Colonic mucosa (tissue), 4 donors: Measurements from ENCODE around the gene RNF217. TPM values are rescaled to one million over a fixed set of nuclear protein-coding genes. Genes with fewer than 3 reads are reported as not detected.
"Not testable (repeated sequence)": the region's sequence is repeated elsewhere in the genome, so short reads cannot be mapped to it uniquely, and the experiment has no call there.

ENCODE experiments used
- DNase-seq: peaks from one replicate; pipeline ENCODE4 v3.0.0-alpha.2; 2020
- H3K27ac ChIP-seq: fragments of 200-600 bp; one replicate; pipeline ENCODE4 v1.8.0; 2021
- H3K27me3 ChIP-seq: fragments of 200-600 bp; one replicate; pipeline ENCODE4 v1.8.0; 2021
- H3K36me3 ChIP-seq: fragments of 200-600 bp; one replicate; pipeline ENCODE4 v1.8.0; 2021
- H3K4me1 ChIP-seq: fragments of 200-600 bp; one replicate; pipeline ENCODE4 v1.8.0; 2021; ENCODE audit warnings: mild to moderate bottlenecking
- H3K4me3 ChIP-seq: fragments of 200-600 bp; one replicate; pipeline ENCODE4 v1.8.0; 2021
- H3K9ac ChIP-seq, 2 donors: one replicate each; pipeline ENCODE4 v1.7.0; 2013; ENCODE audit warnings: control low read depth in 2 of 2, low read depth in 2 of 2, low read length in 2 of 2
- H3K9me3 ChIP-seq: fragments of 200-600 bp; one replicate; pipeline ENCODE4 v1.8.0; 2021
- intact Hi-C: fragments of 100-400 bp; cut with DNase I; formaldehyde crosslinking; loops from one replicate; pipeline ENCODE4 v1.14.1; 2022
- total RNA-seq, 2 donors: library from RNA; stranded (reverse); fragmentation: NEBNext Ultra II Directional in 1 of 2; extraction: Animal tissue kit (Norgen Biotek cat#: 25700) in 1 of 2; gene quantifications; one replicate each; pipeline ENCODE4 v1.2.1, GENCODE V29; 2021
- TF ChIP-seq, protein P1 (sequence below): fragments of 200-600 bp; IDR thresholded peaks from one replicate; pipeline ENCODE4 v1.8.0; 2022; ENCODE audit warnings: antibody characterized with exemption, mild to moderate bottlenecking
- donor health status: healthy.
- donor health status: DM: no; HTN: no; CAD: no.
- donor health status: DM: no; HTN: no; CAD: no.

Gene RNF217
- total RNA-seq, 2 donors from 2014 or later = 9.1 to 20.4 TPM

DNA sequence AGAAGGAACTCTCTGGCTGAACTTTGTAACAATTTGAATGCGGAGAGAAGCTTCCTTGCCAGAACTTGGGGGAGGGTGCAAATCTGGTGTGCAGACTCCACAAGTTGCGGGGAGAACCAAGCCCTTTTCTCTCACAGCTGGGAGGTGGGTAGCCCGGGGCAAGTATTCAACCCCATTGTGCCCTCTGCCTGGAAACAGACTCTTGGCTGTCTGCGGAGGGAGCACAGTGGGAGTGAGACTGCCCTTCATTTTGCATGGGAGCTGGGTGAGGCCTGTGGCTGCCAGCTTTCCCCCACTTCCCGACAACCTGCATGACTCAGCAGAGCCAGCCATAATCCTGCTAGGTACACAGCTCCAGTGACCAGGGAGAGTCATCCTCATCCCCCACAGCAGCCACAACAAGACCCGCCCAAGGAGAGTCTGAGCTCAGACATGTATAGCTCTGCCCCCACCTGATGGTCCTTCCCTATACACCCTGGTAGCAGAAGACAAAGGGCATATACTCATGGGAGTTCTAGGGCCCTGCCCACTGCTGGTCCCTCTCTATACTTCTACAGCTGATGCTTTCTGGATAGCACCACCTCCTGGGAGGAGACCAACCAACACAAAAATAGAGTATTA lies 161.9 kb downstream of the RNF217 start:
- intact Hi-C loops = no loop called here

DNA sequence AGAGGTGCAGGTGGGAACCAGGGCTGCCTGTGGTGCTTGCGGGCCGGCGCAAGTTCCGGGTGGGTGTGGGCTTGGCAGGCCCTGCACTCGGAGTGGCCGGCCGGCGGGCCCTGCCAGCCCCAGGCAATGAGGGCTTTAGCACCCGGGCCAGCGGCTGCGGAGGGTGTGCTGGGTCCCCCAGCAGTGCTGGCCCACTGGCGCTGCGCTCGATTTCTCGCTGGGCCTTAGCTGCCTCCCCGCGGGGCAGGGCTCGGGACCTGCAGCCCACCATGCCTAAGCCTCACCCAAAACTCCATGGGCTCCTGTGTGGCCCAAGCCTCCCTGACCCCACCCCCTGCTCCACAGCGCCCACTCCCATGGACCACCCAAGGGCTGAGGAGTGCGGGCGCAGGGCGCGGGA lies 163.6 kb downstream of the RNF217 start:
- H3K4me1 ChIP-seq, DNase-seq, H3K27ac ChIP-seq: not testable (repeated sequence)

More for the DNA sequence above, 161.9 kb downstream of the RNF217 start:
- Histone ChIP-seq H3K36me3 (no peaks in the 10 kb centered on the region), H3K9me3 (no peaks in the 10 kb centered on the region), H3K4me3 (no peak overlapping the region), H3K27ac (no peak overlapping the region), H3K9ac (no peak overlapping the region), H3K4me1 (no peaks in the 10 kb centered on the region), H3K27me3 (no peaks in the 10 kb centered on the region)
- TF ChIP-seq, protein P1, sequence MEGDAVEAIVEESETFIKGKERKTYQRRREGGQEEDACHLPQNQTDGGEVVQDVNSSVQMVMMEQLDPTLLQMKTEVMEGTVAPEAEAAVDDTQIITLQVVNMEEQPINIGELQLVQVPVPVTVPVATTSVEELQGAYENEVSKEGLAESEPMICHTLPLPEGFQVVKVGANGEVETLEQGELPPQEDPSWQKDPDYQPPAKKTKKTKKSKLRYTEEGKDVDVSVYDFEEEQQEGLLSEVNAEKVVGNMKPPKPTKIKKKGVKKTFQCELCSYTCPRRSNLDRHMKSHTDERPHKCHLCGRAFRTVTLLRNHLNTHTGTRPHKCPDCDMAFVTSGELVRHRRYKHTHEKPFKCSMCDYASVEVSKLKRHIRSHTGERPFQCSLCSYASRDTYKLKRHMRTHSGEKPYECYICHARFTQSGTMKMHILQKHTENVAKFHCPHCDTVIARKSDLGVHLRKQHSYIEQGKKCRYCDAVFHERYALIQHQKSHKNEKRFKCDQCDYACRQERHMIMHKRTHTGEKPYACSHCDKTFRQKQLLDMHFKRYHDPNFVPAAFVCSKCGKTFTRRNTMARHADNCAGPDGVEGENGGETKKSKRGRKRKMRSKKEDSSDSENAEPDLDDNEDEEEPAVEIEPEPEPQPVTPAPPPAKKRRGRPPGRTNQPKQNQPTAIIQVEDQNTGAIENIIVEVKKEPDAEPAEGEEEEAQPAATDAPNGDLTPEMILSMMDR = no peak
- DNase-seq = no peak

DNA sequence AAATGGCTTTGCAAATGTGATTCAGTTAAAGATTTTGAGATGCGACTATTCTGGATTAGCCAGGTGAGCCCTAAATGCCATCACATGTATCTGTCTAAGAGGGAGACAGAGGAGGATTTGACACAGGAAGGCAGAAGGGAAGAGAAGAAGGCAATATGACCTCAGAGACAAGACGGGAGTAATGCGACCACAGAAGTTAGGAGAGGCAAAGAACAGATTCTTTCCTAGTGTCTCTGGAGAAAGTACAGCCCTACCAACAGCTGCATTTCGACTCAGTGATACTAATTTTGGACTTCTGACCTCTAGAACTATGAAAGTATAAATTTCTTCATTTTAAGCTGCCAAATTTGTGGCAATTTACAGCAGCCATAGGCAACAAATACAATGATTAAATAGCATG lies 167.1 kb downstream of the RNF217 start:
- Histone ChIP-seq H3K27ac (no peak overlapping the region), H3K9ac (no peak overlapping the region), H3K4me3 (no peak overlapping the region), H3K9me3 (no peaks in the 10 kb centered on the region), H3K4me1 (no peaks in the 10 kb centered on the region), H3K36me3 (no peaks in the 10 kb centered on the region), H3K27me3 (no peaks in the 10 kb centered on the region)
- TF ChIP-seq, protein P1 = no peak
- intact Hi-C loops = no loop called here
- no peak for DNase-seq

More for the DNA sequence above, 163.6 kb downstream of the RNF217 start:
- H3K36me3 ChIP-seq, intact Hi-C loops, H3K27me3 ChIP-seq, H3K9me3 ChIP-seq, H3K9ac ChIP-seq, H3K4me3 ChIP-seq: not testable (repeated sequence)

DNA sequence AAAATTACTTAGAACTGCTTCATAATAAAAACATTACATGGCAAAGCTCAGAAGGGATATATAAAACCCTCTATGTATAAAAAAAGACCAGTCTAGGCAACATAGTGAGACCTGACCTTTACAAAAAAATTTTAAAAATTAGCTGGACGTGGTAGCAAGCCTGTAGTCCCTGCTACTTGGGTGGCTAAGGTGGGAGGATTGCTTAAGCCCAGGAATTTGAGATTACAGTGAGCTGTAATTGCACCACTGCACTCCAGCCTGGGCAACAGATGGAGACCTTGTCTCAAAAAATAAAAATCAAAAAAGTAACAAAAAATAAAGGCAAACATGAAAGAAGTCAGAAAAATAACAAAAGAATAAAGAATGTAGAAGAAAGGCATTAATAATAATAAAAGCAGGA lies 169.8 kb downstream of the RNF217 start:
- Histone ChIP-seq H3K27me3 (no peaks in the 10 kb centered on the region), H3K4me3 (no peak overlapping the region), H3K27ac (no peak overlapping the region), H3K9me3 (no peaks in the 10 kb centered on the region), H3K4me1 (no peaks in the 10 kb centered on the region), H3K9ac (no peak overlapping the region), H3K36me3 (no peaks in the 10 kb centered on the region)
- intact Hi-C loops = no loop called here
- DNase-seq = no peak
- TF ChIP-seq, protein P1 = no peak

DNA sequence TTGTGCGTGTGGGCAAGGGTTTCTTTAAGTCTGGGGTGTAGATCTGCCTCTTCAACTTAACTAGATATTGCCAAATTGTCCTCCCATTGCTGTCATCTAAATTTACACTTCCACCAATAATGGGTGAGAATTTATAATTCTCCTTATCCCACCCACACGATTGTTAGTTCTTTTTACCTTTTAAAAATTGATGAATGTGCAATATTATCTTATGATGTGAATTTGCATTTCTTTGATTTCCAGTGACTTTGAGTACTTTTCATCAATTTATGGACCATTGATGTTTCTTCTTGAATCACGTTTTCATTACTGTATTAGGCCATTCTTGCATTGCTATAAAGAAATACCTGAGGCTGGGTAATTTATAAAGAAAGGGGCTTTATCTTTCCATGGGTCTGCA lies 174.1 kb downstream of the RNF217 start:
- H3K4me1 ChIP-seq = no peaks in the 10 kb centered on the region
- H3K9ac ChIP-seq = no peak overlapping the region
- H3K27ac ChIP-seq = no peak overlapping the region
- intact Hi-C loops = no loop called here
- TF ChIP-seq, protein P1 = no peak
- DNase-seq = no peak
- H3K9me3 ChIP-seq = no peaks in the 10 kb centered on the region
- no peak overlapping the region for H3K4me3 ChIP-seq
- H3K27me3 ChIP-seq = no peaks in the 10 kb centered on the region
- H3K36me3 ChIP-seq = no peaks in the 10 kb centered on the region

DNA sequence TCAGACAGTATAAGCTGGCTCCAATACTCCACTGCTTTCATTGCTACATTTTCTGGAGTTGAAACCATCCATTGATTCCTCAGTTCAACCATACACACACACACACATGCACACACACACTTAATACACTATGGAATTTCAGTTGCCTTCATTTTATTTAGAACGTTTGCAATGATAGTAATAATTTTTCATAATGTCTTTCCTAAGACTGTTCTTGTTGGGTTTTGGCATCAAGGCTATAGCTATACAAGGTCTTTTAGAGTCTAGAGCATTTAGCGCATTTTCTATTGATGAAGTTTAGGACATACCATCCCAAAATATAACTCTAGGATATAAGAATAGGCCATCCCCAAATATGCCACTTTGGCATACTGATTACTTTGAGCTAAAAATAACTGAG lies 175.8 kb downstream of the RNF217 start:
- Histone ChIP-seq H3K4me1 (no peaks in the 10 kb centered on the region), H3K27ac (no peak overlapping the region), H3K9ac (no peak overlapping the region), H3K9me3 (no peaks in the 10 kb centered on the region), H3K4me3 (no peak overlapping the region), H3K36me3 (no peaks in the 10 kb centered on the region), H3K27me3 (no peaks in the 10 kb centered on the region)
- TF ChIP-seq, protein P1 = no peak
- intact Hi-C loops = no loop called here
- no peak for DNase-seq
